A549 (cell line): ENCODE data around the gene MAGEA1. TPM values are rescaled to one million over a fixed set of nuclear protein-coding genes. Genes with fewer than 3 reads are reported as not detected.

Experiments used
- ATAC-seq, 2 experiments: fragments of 200-7000 bp in 1 of 2; fragments of >200 bp in 1 of 2; cut with Nextera tagmentation in 1 of 2; cut with Tn5 transposase in 1 of 2; 3 replicates each; pipeline versions ENCODE4 v1.8.0 to v1.9.1; 2018 to 2020; ENCODE audit warnings: mild to moderate bottlenecking in 1 of 2, moderate library complexity in 1 of 2
- CTCF ChIA-PET: fragments of 300-600 bp; sonication (Branson Sonifier 250); formaldehyde crosslinking; extraction: SDS; loops from one replicate; lab custom pipeline; 2021; ENCODE audit warnings: antibody characterized with exemption, inconsistent platforms; lab: Yijun Ruan, JAX
- POLR2A ChIA-PET: fragments of 350-600 bp; formaldehyde crosslinking; extraction: SDS; loops from one replicate; lab custom pipeline; 2021; ENCODE audit warnings: antibody characterized with exemption, inconsistent platforms; lab: Yijun Ruan, JAX
- DNase-seq, 2 experiments: peaks; one replicate each; pipeline versions ENCODE4 v3.0.0 to v3.0.0-alpha.2; 2011 to 2016; ENCODE audit warnings: low read depth in 1 of 2, low spot score in 1 of 2
- FAIRE-seq: peaks from 2 replicates; lab custom pipeline; 2011; peaks lifted over from hg19 to GRCh38; lab: Jason Lieb, UNC
- H3K27ac ChIP-seq, 2 experiments: fragments of >200 bp; sonication (Bioruptor Twin); formaldehyde crosslinking; 3 replicates each; pipeline ENCODE4 v1.5.1; 2016 to 2017
- H3K4me1 ChIP-seq: fragments of >200 bp; sonication (Bioruptor Twin); formaldehyde crosslinking; 3 replicates; pipeline ENCODE4 v1.6.1; 2016
- H3K4me2 ChIP-seq: fragments of >200 bp; sonication (Bioruptor Twin); formaldehyde crosslinking; 3 replicates; pipeline ENCODE4 v1.6.1; 2016
- H3K4me3 ChIP-seq: fragments of >200 bp; sonication (Bioruptor Twin); formaldehyde crosslinking; 3 replicates; pipeline ENCODE4 v1.5.1; 2016
- H3K9me3 ChIP-seq: fragments of >200 bp; sonication (Bioruptor Twin); formaldehyde crosslinking; 3 replicates; pipeline ENCODE4 v1.6.1; 2016
- CBX2 ChIP-seq: fragments of 200-600 bp; sonication (generic); IDR thresholded peaks from 2 replicates; pipeline ENCODE4 v1.6.1; 2016; ENCODE audit warnings: low read depth, mild to moderate bottlenecking, borderline replicate concordance
- CBX8 ChIP-seq: fragments of 200-600 bp; sonication (generic); IDR thresholded peaks from 2 replicates; pipeline ENCODE4 v1.6.1; 2016
- CEBPB ChIP-seq, 2 experiments: fragments of >200 bp in 1 of 2; sonication (Bioruptor Twin) in 1 of 2; formaldehyde crosslinking in 1 of 2; IDR thresholded peaks; 2 replicates each; pipeline ENCODE4 v1.6.1; 2012 to 2016
- CHD2 ChIP-seq: fragments of 150-350 bp; IDR thresholded peaks from 2 replicates; pipeline ENCODE4 v1.6.1; 2014; ENCODE audit warnings: low read length; ENCODE audit not compliant: partially characterized antibody
- EHMT2 ChIP-seq: fragments of 200-600 bp; sonication (generic); IDR thresholded peaks from 2 replicates; pipeline ENCODE4 v1.6.1; 2016; ENCODE audit warnings: antibody characterized with exemption, low read depth, mild to moderate bottlenecking, moderate library complexity
- FOSB ChIP-seq: fragments of 250-450 bp; sonication (Bioruptor Pico); IDR thresholded peaks from 2 replicates; pipeline ENCODE4 v1.5.0; 2020; ENCODE audit warnings: mild to moderate bottlenecking, moderate library complexity
- FOSL2 ChIP-seq, 2 experiments: fragments of 450-650 bp in 1 of 2; fragments of >200 bp in 1 of 2; sonication (Bioruptor Twin) in 1 of 2; formaldehyde crosslinking; IDR thresholded peaks; 2 replicates each; pipeline versions ENCODE4 v1.5.0 to v1.6.1; 2016 to 2020; ENCODE audit warnings: mild to moderate bottlenecking in 1 of 2, moderate library complexity in 1 of 2
- GATA3 ChIP-seq: IDR thresholded peaks from 2 replicates; pipeline ENCODE4 v1.6.1; 2012; ENCODE audit warnings: borderline replicate concordance
- HEYL ChIP-seq: fragments of 250-450 bp; sonication (Bioruptor Pico); IDR thresholded peaks from 2 replicates; pipeline ENCODE4 v1.8.0; 2021; ENCODE audit warnings: mild to moderate bottlenecking, moderate library complexity
- HOXA7 ChIP-seq: fragments of 250-450 bp; sonication (Bioruptor Pico); IDR thresholded peaks from 2 replicates; pipeline ENCODE4 v1.5.0; 2020; ENCODE audit warnings: mild to moderate bottlenecking, moderate library complexity
- HOXB13 ChIP-seq: fragments of 250-450 bp; sonication (Bioruptor Pico); IDR thresholded peaks from 2 replicates; pipeline ENCODE4 v1.5.0; 2020; ENCODE audit warnings: low read depth, mild to moderate bottlenecking, moderate library complexity
- JUNB ChIP-seq: fragments of >200 bp; sonication (Bioruptor Twin); formaldehyde crosslinking; IDR thresholded peaks from 2 replicates; pipeline ENCODE4 v1.6.1; 2016
- KDM5A ChIP-seq: fragments of 200-600 bp; sonication (generic); IDR thresholded peaks from 2 replicates; pipeline ENCODE4 v1.6.1; 2016; ENCODE audit warnings: antibody characterized with exemption, mild to moderate bottlenecking
- MAFK ChIP-seq: fragments of 450-650 bp; IDR thresholded peaks from 2 replicates; pipeline ENCODE4 v1.6.1; 2014; ENCODE audit not compliant: partially characterized antibody
- MAZ ChIP-seq: fragments of 150-350 bp; IDR thresholded peaks from 2 replicates; pipeline ENCODE4 v1.6.1; 2014; ENCODE audit warnings: antibody characterized with exemption, low read depth, low read length, borderline replicate concordance
- NPAS2 ChIP-seq: fragments of 250-450 bp; sonication (Bioruptor Pico); IDR thresholded peaks from 2 replicates; pipeline ENCODE4 v1.8.0; 2022; ENCODE audit warnings: mild to moderate bottlenecking, moderate library complexity, borderline replicate concordance
- NR3C1 ChIP-seq: fragments of >200 bp; sonication (Bioruptor Twin); formaldehyde crosslinking; IDR thresholded peaks from 3 replicates; pipeline ENCODE4 v1.6.1; 2017
- POLR2A ChIP-seq: IDR thresholded peaks from 2 replicates; pipeline ENCODE4 v1.6.1; 2012; ENCODE audit warnings: mild to moderate bottlenecking, low read length
- POLR2AphosphoS2 ChIP-seq: conservative IDR thresholded peaks from 2 replicates; pipeline ENCODE4 v1.6.1; 2012; ENCODE audit warnings: low read length, improper control_type of control experiment, inconsistent platforms
- RAD21 ChIP-seq, 2 experiments: fragments of >200 bp in 1 of 2; sonication (Bioruptor Twin) in 1 of 2; formaldehyde crosslinking in 1 of 2; IDR thresholded peaks in 1 of 2; conservative IDR thresholded peaks in 1 of 2; 2 replicates in 1 of 2; 3 replicates in 1 of 2; pipeline ENCODE4 v1.6.1; 2012 to 2018; ENCODE audit warnings: inconsistent platforms in 1 of 2
- RARB ChIP-seq: fragments of 250-450 bp; sonication (Bioruptor Pico); IDR thresholded peaks from 2 replicates; pipeline ENCODE4 v1.8.0; 2021; ENCODE audit warnings: mild to moderate bottlenecking, moderate library complexity
- RNF2 ChIP-seq: fragments of 200-600 bp; sonication (generic); IDR thresholded peaks from 2 replicates; pipeline ENCODE4 v1.6.1; 2016; ENCODE audit warnings: low read depth, mild to moderate bottlenecking, antibody characterized with exemption, moderate library complexity, borderline replicate concordance
- ZNF302 ChIP-seq: fragments of 250-450 bp; sonication (Bioruptor Pico); IDR thresholded peaks from 2 replicates; pipeline ENCODE4 v1.9.0; 2021; ENCODE audit warnings: inconsistent platforms, mild to moderate bottlenecking, moderate library complexity
- WGBS: methylation state at CpG from one replicate; pipeline ENCODE4 v1.1.6; 2017; ENCODE audit errors: missing lambda C conversion rate; 5-methylcytosine and 5-hydroxymethylcytosine counted together
- polyA plus RNA-seq, 4 experiments: library from polyadenylated mRNA; depleted of rRNA in 3 of 4; stranded (reverse); fragments of >200 nt; fragmentation: RNase III in 1 of 4; extraction: RNeasy Plus Mini Kit Qiagen cat#74134 plus additional on column Dnase treatment in 1 of 4; gene quantifications; 2 replicates in 3 of 4; 3 replicates in 1 of 4; pipeline ENCODE4 v1.2.3, GENCODE V29; 2011 to 2017
- TF ChIP-seq, protein P1 (sequence below): fragments of 150-350 bp; IDR thresholded peaks from 2 replicates; pipeline ENCODE4 v1.6.1; 2014; ENCODE audit warnings: low read depth, mild to moderate bottlenecking, low read length
- TF ChIP-seq, protein P2 (sequence below): fragments of 450-650 bp; IDR thresholded peaks from 2 replicates; pipeline ENCODE4 v1.6.1; 2014; ENCODE audit warnings: antibody characterized with exemption
- TF ChIP-seq, protein P3 (sequence below): fragments of 250-450 bp; sonication (Bioruptor Pico); IDR thresholded peaks from 2 replicates; pipeline ENCODE4 v1.5.0; 2021; ENCODE audit warnings: mild to moderate bottlenecking, moderate library complexity, borderline replicate concordance

The MAGEA1 gene
- polyA plus RNA-seq, 2 of the 4 experiments (the other 2 are of a cell fraction): 0.04 TPM; not detected in 1

DNA sequence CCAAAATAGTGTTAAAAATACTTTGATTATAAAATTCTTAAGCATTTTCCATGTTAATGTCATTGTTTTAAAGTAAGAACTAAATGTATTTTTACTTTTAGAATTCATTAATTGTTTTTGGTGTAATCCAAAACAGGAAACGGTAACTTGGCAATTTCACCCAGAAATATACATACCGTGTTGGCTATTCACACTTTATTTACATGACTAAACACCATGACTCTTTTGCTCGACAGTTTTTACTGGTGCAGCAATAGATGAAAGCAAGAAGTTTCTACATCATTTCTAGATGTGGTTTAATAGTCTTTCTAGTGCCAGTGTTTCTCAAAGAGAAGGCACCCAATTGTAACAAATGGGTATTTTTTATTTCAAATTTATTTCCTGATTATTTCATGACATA lies 25.6 kb upstream of the MAGEA1 start:
- H3K4me3 ChIP-seq: no peak overlapping the region
- WGBS: 2% methylated on average over 3 of the region's 3 CpGs
- no peak overlapping the region for H3K4me2 ChIP-seq
- DNase-seq (no peak), ATAC-seq (no peak)
- H3K9me3 ChIP-seq: no peaks in the 10 kb centered on the region
- H3K4me1 ChIP-seq: no peaks in the 10 kb centered on the region
- POLR2A ChIA-PET: no interaction called here
- TF ChIP-seq JUNB (no peak), RAD21 (conservative IDR thresholded peaks at IDR 0.05 in 1 of 2, IDR thresholded peaks at IDR 0.05 in 1 of 2) (no peak), NR3C1 (no peak), FOSL2 (IDR thresholded peaks at IDR 0.05) (no peak), FOSL2 (CRISPR knock-in tag; IDR thresholded peaks at IDR 0.05) (no peak), HOXA7 (no peak), HOXB13 (CRISPR knock-in tag) (no peak), EHMT2 (no peak), MAFK (no peak), FOSB (CRISPR knock-in tag) (no peak), POLR2AphosphoS2 (no peak), CEBPB (IDR thresholded peaks at IDR 0.05) (no peak)
- TF ChIP-seq, protein P1, sequence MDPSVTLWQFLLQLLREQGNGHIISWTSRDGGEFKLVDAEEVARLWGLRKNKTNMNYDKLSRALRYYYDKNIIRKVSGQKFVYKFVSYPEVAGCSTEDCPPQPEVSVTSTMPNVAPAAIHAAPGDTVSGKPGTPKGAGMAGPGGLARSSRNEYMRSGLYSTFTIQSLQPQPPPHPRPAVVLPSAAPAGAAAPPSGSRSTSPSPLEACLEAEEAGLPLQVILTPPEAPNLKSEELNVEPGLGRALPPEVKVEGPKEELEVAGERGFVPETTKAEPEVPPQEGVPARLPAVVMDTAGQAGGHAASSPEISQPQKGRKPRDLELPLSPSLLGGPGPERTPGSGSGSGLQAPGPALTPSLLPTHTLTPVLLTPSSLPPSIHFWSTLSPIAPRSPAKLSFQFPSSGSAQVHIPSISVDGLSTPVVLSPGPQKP: no peak
- TF ChIP-seq, protein P2, sequence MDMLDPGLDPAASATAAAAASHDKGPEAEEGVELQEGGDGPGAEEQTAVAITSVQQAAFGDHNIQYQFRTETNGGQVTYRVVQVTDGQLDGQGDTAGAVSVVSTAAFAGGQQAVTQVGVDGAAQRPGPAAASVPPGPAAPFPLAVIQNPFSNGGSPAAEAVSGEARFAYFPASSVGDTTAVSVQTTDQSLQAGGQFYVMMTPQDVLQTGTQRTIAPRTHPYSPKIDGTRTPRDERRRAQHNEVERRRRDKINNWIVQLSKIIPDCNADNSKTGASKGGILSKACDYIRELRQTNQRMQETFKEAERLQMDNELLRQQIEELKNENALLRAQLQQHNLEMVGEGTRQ: no peak
- TF ChIP-seq, all 56 proteins: peak for 0
- CTCF ChIA-PET: no interaction called here
- FAIRE-seq: no peak
- no peak overlapping the region for H3K27ac ChIP-seq

DNA sequence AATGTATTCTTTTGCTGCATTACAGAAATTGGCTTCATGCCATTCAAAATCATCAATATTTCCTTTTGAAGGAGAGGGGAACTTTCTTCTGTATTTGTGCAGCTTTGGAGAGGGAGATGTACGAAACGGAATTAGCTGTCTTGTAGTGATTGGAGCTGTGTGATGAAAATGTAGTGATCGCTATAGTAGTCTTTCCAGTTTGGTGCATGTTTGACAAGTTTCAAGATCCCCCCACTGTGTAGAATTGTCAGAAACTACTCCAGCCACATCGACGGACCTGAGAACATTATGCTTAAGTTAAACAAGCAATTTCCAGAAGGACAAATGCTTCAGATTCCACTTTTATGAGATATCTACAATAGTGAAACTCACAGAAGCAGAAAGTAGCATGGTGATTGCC lies 21.6 kb upstream of the MAGEA1 start:
- WGBS: 25% methylated on average over 5 of the region's 5 CpGs
- Histone ChIP-seq H3K4me3 (no peak overlapping the region), H3K9me3 (no peaks in the 10 kb centered on the region), H3K4me1 (no peaks in the 10 kb centered on the region), H3K27ac (no peak overlapping the region), H3K4me2 (no peak overlapping the region)
- ChIA-PET POLR2A (no interaction called here), CTCF (no interaction called here)
- DNase-seq: no peak
- TF ChIP-seq RNF2 (peak; percentile 60; the same call in 1 of the 2 replicates), FOSB (CRISPR knock-in tag) (no peak), RARB (CRISPR knock-in tag) (no peak), POLR2A (no peak), MAZ (no peak), CBX8 (peak; percentile 90; the same call in 1 of the 2 replicates), CHD2 (no peak), HEYL (CRISPR knock-in tag) (no peak), KDM5A (no peak), CBX2 (no peak), HOXB13 (CRISPR knock-in tag) (no peak), ZNF302 (no peak), NPAS2 (no peak), MAFK (no peak)
- ATAC-seq: no peak
- peak; percentile 7 for FAIRE-seq

DNA sequence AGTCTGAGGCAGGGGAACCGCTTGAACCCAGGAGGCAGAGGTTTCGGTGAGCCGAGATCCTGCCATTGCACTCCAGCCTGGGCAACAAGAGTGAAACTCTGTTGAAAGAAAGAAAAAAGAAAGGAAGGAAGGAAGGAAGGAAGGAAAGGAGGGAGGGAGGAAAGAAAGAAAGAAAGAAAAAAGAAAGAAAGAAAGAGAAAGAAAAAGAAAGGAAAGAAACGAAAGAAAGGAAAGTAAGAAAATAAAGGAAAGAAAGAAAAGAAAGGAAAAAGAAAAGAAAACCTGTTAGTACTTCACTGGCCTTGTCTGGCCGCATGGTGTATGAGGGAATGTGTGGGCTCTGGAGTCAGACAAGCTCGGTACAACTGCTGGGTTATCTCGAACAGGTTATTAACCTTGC lies 20.8 kb upstream of the MAGEA1 start:
- no peak overlapping the region for H3K4me3 ChIP-seq
- no peaks in the 10 kb centered on the region for H3K4me1 ChIP-seq
- DNase-seq (no peak), ATAC-seq (no peak), FAIRE-seq (no peak)
- no peaks in the 10 kb centered on the region for H3K9me3 ChIP-seq
- WGBS: 54% methylated on average over 6 of the region's 7 CpGs
- CTCF ChIA-PET: no interaction called here
- no peak for TF ChIP-seq GATA3
- TF ChIP-seq KDM5A: no peak
- no peak for TF ChIP-seq JUNB
- no peak for TF ChIP-seq RAD21 (conservative IDR thresholded peaks at IDR 0.05 in 1 of 2, IDR thresholded peaks at IDR 0.05 in 1 of 2)
- TF ChIP-seq, protein P3, sequence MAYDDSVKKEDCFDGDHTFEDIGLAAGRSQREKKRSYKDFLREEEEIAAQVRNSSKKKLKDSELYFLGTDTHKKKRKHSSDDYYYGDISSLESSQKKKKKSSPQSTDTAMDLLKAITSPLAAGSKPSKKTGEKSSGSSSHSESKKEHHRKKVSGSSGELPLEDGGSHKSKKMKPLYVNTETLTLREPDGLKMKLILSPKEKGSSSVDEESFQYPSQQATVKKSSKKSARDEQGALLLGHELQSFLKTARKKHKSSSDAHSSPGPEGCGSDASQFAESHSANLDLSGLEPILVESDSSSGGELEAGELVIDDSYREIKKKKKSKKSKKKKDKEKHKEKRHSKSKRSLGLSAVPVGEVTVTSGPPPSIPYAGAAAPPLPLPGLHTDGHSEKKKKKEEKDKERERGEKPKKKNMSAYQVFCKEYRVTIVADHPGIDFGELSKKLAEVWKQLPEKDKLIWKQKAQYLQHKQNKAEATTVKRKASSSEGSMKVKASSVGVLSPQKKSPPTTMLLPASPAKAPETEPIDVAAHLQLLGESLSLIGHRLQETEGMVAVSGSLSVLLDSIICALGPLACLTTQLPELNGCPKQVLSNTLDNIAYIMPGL (CRISPR knock-in tag): no peak
- no peak overlapping the region for H3K27ac ChIP-seq
- no peak overlapping the region for H3K4me2 ChIP-seq
- POLR2A ChIA-PET: no interaction called here
